NCI-H1694 treated with DMSO at 0.1 percent for 48 hours (cell line): ENCODE results near the gene RNF125.
"Not testable (repeated sequence)": the region's sequence is repeated elsewhere in the genome, so short reads cannot be mapped to it uniquely, and the experiment has no call there.

Experiments
- DNase-seq: peaks from one replicate; lab custom pipeline; 2025; lab: John Stamatoyannopoulos, UW

RNF125 gene

DNA sequence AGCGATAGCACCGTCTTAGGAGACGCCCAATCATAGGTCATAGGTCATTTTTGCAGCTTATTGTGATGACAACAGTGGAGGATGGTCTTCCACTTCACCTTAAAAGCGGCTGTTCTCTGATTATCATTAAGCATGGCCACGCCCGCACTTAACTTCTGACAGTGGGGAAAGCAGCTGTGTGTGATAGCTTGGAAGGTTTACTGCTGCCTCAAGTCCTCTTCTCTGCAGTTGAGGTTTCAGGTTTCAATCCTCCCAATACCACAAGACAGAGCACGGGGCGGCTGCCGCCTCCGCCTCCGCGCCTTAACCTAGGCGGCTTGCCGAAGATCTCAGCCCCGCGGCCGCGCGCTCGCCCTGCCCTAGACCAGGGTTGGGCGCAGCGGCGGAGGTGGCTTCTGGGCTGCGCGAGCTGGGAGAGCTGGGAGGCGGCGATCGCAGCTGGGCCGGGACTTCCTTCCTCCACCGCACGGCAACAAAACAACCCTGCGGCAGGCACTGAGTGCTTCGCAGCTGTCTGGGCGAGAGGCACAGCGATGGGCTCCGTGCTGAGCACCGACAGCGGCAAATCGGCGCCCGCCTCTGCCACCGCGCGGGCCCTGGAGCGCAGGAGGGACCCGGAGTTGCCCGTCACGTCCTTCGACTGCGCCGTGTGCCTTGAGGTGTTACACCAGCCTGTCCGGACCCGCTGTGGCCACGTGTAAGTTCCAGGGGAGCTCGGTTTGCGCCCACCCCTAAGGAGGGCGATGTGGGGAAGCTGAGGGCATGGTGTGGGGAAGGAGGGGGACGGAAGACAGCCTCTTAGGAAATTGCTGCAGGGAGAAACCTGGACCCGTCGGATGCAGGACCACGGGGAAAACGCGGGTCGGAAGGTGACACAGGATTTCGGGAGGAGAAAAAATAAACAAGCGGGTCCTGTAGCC lies at the start of gene RNF125:
Gene RNF125, plus strand, starts transcription at position 495 of the 920 bp plus-strand sequence. Its CDS starts 39 bp downstream, at position 534.
- DNase-seq: peak; percentile 16

DNA sequence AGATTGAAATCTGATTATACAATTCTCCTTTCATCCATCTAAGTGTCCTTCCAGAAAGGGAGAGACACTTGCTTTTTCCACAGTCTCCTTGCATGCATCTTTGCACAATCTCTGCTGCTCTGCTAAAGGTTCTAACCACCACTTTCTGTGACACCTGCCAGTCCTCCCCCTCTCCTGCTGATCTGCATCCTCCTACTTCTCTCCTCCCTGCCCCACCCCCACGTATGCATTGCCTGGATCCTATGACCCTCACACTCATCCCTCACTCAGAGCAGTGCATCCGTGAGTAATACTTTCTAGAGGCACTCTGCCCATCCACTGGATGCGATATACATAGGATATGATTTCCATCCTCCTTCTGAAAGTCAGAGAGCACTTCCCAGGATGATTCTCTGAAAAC lies 48.0 kb upstream of the RNF125 start:
- no peak for DNase-seq

DNA sequence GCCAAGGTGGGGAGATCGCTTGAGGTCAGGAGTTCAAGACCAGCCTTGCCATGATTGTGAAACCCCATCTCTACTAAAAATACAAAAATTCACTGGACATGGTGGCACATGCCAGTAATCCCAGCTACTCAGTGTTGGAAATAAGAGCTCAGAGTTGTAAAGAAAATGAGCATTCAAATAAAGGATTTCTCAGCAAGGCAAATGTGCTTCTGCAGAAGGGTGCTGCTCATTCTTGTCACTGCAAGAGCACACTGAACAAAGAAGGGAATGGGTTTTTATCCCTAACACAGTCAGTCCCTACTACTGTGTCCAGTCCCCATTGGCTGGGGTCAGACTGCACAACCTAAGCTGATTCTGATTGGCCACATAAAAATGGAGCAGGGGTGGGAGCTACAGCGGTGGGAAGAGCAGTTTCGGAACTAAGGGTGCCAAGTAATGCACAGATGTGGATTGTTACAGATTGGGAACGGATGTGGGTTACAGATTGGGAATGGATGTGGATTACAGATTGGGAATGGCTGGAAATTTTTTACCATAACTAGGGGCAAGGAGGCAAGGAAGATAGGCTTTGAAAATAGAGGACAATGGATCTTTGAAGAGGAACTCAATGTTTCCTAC lies 44.6 kb upstream of the RNF125 start:
- no peak for DNase-seq

DNA sequence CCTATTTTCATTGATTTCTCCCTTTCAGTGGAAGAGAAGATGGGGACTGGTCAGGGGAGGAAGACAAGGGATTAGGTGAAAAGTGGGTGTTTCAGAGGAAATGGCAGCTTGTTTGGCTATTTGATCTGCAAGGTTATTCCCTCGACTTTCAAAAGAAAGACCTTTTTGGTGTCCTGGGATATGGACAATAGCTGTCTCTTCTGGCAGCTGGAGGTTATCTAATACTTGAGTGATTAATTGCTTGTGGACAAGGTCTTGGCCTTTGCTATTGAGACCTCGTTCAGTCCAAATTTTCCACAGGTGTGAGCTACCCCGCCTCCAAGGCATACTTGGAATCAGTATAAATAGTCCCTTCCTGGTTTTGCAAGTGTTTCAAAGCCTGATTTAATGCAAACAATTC lies 42.4 kb upstream of the RNF125 start:
- DNase-seq: no peak

DNA sequence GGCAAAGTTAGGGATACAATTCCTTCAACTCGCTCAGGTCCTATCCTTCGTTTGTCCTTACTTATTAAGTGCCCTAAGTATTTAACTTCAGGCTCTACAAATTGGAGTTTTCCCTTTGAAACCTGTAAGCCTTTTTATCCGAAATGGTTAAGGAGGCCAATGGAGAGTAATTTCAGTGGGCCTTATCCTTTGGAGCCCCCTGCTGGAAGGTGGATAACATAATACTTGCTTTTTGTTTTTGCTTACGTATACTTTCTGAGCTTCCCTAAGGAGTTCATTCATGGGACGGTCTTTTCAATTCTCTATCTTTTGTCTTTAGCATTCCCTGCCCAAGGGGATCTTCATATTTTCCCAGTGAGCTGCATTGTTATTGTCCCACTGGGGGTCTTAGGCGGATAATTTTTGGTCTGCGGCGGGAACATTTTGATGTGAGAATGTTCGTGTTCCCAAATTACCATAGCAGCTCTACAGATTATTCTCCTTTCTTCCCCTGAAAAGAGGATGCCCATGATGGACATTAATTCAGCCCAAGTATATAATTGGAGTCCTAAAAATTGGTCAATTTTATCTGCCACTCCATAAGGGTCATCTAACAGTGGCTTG lies 41.3 kb upstream of the RNF125 start:
- peak; percentile 17 for DNase-seq

DNA sequence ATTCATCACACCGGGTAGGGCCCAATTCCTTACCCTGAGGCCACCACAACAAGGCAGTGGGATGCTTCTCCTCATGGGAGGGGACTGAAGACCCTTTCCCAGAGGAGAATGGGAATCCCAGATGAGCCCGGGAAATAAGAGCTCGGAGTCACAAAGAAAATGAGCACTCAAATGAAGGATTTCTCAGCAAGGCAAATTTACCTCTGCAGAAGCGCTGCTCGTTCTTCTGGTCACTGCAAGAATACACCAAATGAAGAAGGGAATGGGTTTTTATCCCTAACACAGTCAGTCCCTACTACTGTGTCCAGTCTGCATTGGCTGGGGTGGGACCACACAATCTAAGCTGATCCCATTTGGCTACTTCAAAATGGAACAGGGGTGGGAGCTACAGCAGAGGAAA lies 40.0 kb upstream of the RNF125 start:
- DNase-seq: no peak

DNA sequence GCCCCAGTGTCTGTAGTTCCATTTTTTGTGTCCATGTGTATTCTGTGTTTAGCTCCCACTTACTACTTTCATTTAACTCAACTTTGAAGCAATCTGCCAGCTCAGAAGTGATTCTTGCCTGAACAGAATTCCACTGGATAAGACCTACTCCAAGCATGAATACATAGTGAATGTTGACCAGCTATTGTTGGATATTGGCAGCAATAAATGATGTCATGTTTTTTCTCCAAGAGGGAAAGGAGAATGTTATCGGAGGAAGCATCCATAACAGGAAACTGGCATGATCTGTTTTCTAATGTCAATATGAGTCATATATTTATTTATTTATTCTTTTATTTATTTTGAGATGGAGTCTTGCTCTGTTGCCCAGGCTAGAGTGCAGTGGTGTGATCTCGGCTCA lies 38.9 kb upstream of the RNF125 start:
- DNase-seq: no peak

DNA sequence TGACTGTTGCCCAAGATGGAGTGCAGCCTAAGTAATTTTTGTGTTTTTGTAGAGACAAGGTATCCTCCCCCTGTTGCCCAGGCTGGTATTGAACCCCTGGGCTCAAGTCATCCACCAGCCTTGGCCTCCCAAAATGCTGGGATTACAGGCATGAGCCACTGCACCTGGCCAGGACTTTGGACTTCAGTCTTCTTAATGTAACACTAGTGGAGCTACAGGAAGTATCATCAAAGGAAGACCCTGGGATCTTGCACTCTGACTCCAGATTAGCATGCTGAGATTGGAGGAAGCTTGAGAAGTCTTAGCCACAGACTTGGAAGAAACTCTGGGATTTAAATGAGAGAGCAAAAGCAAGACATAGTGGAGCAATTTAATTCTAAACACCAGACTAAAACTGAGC lies 37.8 kb upstream of the RNF125 start:
- DNase-seq: no peak

DNA sequence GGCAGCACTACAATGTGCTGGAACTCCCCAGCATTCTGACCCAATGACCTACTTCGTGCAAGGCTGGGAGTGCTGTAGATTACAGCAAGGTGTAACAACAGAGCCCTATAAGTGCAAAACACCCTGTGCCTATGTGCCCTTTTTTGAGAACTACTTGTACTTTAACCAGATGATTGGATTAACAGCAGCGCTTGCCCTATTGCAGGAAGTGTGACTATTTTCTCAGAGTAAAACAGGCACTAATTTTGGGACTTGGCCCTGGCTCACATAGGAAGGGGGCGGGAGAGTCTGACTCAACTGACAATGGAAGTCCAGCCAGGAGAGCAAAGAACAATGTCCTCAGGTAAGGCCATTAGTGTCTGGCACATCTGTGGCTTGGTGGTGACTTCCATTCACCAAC lies 35.6 kb upstream of the RNF125 start:
- no peak for DNase-seq

DNA sequence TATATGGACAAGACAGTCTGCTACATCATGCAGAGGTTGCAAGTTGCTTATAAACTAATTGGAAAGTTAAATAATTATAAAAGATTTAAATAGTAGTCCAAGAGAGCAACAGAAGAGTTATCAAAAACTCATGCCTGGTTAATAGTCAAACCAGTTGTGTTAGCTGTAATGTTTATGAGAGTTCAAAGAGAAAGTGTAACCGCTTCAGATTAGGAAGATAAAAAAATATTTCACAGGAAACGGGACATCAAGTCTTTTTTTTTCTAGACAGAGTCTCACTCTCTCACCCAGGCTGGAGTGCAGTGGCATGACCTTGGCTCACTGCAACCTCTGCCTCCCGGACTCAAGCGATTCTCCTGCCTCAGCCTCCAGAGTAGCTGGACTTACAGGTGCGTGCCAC lies 34.6 kb upstream of the RNF125 start:
- no peak for DNase-seq

DNA sequence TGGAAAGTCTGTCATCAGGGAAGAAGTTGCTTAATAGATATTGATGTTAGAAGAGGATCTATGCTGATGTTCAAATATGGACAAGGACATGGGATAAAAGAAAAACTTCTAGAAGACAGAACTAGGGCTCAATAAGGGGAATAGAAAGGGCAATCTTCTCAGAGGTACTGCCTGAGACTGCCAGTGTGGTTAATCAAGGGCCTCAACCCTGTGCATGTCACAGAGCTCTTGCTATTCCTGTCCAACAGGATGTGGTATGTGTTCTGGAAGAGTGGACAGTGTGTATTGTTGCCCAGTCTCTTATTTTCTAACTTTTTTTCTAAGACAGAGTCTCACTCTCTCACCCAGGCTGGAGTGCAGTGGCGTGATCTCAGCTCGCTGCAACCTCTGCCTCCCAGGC lies 27.8 kb upstream of the RNF125 start:
- no peak for DNase-seq

DNA sequence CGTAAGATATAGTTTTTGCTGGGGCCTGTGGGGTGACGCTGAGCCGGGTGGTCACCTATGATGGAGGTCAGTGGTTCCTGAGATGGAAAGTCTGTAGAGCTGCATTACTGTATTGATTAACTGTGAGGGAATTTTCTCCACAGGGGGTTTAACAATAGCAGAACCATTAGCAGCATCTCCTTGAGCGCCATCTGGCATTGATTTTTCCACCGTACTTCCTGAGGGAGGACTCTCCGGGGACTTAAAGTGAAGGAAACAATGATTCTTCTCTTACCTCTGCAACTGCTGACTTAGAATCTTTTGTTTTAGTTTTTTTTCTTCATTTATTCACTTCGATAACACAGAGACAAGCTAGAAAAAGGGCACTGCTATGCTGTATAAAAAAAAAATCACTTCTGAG lies 22.6 kb upstream of the RNF125 start:
- DNase-seq: no peak

DNA sequence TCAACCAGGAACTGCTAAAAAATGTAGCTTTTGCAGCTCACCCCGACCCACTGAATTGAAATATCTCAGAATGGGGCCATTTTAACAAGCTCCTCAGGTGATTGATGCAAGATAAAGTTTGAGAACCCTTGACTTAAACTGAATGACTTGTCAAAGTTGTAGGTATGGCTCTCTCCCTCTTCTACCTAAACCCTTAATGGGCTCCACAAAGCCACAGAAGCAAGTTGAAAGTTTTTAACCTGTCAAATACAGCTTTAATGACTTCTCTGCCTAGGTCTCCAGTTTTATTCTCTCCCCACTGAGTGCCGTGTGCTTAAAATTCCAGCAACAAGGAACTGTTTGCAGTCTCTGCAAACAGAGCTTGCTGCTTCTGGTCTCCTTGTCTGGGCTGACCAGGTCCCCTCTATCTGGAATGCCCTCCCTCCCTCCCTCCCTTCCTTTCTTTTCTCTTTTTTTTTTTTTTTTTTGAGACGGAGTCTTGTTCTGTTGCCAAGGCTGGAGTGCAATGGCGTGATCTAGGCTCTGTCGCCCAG lies 19.7 kb upstream of the RNF125 start:
- no peak for DNase-seq

DNA sequence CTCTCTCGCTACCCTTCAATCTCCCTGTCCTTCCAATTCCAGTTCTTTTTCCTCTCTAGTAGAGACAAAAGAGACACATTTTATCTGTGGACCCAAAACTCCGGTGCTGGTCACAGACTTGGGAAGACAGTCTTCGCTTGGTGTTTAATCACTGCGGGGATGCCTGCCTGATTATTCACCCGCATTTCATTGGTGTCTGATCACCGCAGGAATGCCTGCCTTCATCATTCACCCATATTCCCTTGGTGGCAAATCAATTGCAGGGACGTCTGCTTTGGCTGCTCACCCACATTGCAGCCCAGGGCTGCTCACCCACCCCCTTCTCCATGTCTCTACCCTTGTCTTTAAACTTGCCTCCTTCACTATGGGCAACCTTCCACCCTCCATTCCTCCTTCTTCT lies 17.5 kb upstream of the RNF125 start:
- not testable (repeated sequence) for DNase-seq

DNA sequence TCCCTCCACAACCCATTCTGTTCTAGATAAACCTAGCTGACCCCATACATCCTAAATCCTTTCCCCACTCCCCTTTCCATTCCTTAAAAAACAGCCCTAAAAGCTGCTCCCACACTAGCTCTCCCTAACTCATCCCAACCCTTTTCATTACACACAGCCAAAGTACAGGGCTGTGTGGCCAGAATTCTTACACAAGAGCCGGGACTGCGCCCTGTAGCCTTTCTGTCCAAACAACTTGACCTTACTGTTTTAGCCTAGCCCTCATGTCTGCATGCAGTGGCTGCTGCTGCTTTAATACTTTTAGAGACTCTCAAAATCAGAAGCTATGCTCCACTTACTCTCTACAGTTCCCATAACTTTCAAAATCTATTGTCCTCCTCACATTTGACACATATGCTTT lies 14.8 kb upstream of the RNF125 start:
- not testable (repeated sequence) for DNase-seq

DNA sequence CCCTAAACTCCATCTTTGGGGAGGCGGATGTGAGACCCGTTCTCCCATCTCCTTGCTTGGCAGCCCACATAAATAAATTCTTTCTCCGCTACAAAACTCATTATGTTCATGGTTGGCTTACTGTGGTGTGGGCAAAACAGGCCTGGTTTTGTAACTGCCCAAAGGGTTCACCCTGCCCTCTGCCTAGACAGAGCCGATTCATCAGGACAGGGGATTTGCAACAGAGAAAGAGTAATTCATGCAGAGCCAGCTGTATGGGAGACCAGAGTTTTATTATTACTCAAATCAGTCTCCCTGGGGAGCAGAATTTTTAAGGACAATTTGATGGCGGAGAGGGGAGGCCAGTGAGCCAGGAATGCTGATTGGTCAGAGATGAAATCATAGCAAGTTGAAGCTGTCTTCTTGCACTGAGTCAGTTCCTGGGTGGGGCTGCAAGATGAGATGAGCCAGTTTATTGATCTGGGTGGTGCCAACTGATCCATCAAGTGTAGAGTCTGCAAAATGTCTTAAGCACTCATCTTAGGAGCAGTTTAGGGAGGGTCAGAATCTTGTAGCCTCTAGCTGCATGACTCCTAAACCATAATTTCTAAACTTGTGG lies 8.4 kb upstream of the RNF125 start:
- DNase-seq: no peak

DNA sequence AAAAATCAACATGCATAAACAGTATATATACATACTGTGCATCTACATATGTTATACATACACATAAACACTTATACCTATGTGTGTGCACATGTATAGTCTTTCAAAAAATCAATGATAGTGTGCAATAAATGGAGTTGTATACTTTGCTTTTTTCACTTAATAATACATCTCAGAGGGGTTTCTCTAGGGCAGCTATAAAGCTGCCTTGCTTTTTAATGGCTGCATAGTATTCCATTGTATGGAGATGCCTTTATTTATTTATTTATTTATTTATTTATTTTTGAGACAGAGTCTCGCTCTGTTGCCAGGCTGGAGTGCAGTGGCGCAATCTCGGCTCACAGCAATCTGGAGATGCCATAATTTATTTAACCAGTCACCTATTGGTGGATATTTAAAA lies 7.4 kb upstream of the RNF125 start:
- no peak for DNase-seq

DNA sequence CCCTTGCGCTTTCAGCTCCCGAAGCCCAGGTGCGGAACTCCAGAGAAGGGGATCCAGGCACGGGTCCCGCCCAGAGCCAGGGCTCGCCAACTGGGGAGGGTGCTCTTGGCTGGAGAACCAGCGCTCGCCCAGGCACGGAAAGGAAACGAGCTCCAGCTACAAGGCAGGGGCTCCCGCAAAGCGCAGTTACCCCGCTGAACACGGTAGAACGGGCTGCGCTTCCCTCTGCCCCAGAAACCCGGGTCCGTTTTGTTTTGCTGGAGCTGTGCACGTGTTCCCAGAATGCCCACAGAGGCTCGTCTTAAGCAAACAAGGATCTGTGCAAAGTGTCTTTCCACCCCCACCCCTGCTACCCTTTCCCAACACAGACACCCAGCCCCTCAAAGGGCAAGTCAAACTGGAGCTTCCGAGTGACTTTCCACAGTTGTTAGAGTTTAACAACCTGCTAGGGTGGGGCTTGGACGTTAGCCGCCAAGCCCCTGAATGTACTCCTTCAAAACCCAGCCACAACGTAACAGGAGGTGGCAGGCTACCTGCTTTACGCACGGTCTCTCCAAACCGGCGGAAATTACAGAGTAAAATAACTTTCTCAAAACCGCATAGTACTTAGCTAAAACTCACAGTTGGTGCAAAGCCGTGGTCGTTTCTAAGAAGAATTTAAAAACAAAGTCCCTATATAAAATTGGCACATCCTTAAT lies 775 bp downstream of the RNF125 start:
- DNase-seq: no peak

DNA sequence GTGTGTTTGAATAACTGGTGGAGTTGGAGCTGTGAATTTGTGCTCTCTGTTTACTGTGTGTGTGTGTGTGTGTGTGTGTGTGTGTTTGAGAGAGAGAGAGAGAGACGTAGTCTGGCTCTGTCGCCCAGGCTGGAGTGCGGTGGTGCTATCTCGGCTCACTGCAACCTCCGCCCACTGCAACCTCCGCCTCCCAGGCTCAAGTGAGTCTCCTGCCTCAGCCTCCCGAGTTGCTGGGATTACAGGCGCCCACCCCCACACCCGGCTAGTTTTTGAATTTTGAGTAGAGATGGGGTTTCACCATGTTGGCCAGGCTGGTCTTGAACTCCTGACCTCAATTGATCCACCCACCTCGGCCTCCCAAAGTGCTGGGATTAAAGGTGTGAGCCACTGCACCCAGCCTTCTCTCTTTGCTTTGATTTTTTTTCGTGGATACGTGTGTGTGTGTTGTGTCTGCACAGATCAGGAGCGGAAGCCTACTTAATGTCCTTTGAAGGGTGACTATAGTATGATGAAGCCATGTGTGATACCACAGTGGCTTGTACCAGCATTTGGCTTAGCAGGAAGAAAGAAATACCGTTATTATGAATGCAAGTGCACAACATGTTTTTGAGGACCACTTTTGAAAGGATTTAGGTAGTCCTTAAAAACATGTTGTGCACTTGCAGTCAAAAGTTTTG lies 1.5 kb downstream of the RNF125 start:
- not testable (repeated sequence) for DNase-seq

DNA sequence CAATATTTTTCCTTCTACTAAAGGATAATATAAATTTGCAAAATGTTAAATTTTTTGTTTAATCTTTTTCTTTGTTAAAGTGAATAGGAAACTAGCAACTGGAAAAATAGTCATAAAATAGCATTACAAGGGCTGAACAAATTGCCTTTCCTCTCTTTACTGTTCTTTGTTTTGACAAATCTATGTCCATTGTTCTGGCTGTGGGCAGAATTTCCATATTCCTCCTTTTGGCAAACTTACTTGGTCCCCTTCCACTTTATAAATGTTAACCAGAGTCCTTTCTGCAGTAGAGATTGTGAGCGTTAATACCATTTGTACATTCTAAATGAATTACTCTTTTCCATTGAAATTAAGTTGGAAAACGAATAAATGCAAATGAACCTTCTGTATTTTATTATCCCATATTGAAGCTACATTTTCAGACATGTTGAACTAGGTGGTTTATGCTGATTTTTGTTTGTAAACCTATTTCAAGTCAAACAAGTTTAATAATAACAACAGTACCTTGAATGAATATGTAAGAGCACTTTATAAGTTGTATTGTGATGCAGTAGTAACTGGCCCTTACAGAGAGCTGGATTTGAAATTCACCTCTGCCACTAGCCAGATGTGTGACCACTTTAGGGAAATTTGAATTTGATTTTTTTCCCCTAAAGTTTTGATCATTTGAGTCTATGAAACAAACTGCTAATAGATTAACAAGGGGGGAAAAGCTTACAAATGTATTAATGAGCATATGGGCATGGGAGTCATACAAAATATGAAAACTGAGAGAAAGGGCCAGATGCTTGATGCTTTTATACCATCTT lies 3.3 kb downstream of the RNF125 start:
- DNase-seq: no peak
